Upper lobe of right lung (tissue), 1 donor: ENCODE data around the gene MOGAT2. TPM values are rescaled to one million over a fixed set of nuclear protein-coding genes. Genes with fewer than 3 reads are reported as not detected.
"Not testable (repeated sequence)": the region's sequence is repeated elsewhere in the genome, so short reads cannot be mapped to it uniquely, and the experiment has no call there.

Source experiments
- ATAC-seq: fragments of 200-7000 bp; cut with Tn5 transposase; one replicate; pipeline ENCODE4 v1.9.1; 2020; ENCODE audit warnings: mild to moderate bottlenecking, moderate library complexity
- DNase-seq: peaks from one replicate; pipeline ENCODE4 v3.0.0-alpha.2; 2020
- H3K27ac ChIP-seq: fragments of 200-600 bp; one replicate; pipeline ENCODE4 v1.8.0; 2022
- H3K27me3 ChIP-seq: fragments of 200-600 bp; one replicate; pipeline ENCODE4 v1.8.0; 2022; ENCODE audit warnings: mild to moderate bottlenecking
- H3K36me3 ChIP-seq: fragments of 200-600 bp; one replicate; pipeline ENCODE4 v1.8.0; 2022
- H3K4me1 ChIP-seq: fragments of 200-600 bp; one replicate; pipeline ENCODE4 v1.8.0; 2022
- H3K4me3 ChIP-seq: fragments of 200-600 bp; one replicate; pipeline ENCODE4 v1.8.0; 2022; ENCODE audit warnings: mild to moderate bottlenecking
- H3K9me3 ChIP-seq: fragments of 200-600 bp; one replicate; pipeline ENCODE4 v1.8.0; 2022
- intact Hi-C: fragments of 100-400 bp; cut with DNase I; formaldehyde crosslinking; loops from one replicate; pipeline ENCODE4 v1.11.0; 2022
- total RNA-seq: library from RNA; stranded (reverse); fragmentation: NEBNext Ultra II Directional; extraction: Animal tissue kit (Norgen Biotek cat#: 25700); gene quantifications from one replicate; pipeline ENCODE4 v1.2.1, GENCODE V29; 2021
- TF ChIP-seq, protein P1 (sequence below): fragments of 200-600 bp; IDR thresholded peaks from one replicate; pipeline ENCODE4 v1.8.0; 2022; ENCODE audit warnings: antibody characterized with exemption
- donor health status: DM: no; HTN: yes; CAD: no; lungs with severe emphysema.

Gene MOGAT2
- total RNA-seq, 1 donor from 2014 or later, result not detected

DNA sequence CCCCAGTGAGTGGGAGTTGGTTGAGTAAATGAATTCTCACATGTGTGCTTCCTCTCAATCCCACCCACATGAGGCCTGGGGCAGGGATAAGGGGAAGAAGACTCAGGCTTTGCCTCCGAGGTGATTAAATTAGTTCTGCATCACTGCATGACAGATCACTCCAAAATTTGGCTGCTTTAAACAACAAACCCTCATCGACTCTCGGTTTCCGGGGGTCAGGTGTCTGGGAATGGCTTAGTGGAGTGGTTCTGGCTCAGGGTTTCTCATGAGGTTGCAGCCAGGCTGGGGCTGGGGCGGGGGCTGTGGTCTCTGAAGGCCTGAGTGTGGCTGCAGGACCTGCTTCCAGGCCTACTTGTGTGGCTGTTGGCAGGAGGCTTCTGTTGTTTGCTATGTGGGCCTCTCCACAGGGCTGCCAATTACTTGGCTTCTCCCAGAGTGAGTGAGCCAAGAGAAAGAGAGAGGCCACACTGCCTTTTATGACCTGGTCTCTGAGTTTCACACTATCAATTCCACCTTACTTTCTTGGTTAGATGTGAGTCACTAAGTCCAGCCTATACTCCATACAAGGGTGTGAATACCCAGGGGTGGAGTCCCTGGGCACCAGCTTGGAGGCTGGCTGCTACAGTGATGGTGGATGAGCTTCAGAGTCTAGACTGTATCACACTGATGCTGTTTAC lies 15.9 kb downstream of the MOGAT2 start:
- Histone ChIP-seq H3K36me3 (no peaks in the 10 kb centered on the region), H3K9me3 (no peaks in the 10 kb centered on the region), H3K4me3 (no peak overlapping the region), H3K27ac (no peak overlapping the region), H3K4me1 (peaks cover 5% of the 10 kb centered on the region), H3K27me3 (no peaks in the 10 kb centered on the region)
- peak; percentile 74 for DNase-seq
- peak; percentile 78 for ATAC-seq
- TF ChIP-seq, protein P1, sequence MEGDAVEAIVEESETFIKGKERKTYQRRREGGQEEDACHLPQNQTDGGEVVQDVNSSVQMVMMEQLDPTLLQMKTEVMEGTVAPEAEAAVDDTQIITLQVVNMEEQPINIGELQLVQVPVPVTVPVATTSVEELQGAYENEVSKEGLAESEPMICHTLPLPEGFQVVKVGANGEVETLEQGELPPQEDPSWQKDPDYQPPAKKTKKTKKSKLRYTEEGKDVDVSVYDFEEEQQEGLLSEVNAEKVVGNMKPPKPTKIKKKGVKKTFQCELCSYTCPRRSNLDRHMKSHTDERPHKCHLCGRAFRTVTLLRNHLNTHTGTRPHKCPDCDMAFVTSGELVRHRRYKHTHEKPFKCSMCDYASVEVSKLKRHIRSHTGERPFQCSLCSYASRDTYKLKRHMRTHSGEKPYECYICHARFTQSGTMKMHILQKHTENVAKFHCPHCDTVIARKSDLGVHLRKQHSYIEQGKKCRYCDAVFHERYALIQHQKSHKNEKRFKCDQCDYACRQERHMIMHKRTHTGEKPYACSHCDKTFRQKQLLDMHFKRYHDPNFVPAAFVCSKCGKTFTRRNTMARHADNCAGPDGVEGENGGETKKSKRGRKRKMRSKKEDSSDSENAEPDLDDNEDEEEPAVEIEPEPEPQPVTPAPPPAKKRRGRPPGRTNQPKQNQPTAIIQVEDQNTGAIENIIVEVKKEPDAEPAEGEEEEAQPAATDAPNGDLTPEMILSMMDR, result no peak
- intact Hi-C loops, result no loop called here

GRCh38 chr11:75734491-75735180 lies 17.0 kb downstream of the MOGAT2 start:
- H3K36me3 ChIP-seq, result no peaks in the 10 kb centered on the region
- H3K4me3 ChIP-seq, result no peak overlapping the region
- no peak for DNase-seq
- H3K4me1 ChIP-seq, result peaks cover 5% of the 10 kb centered on the region
- H3K27ac ChIP-seq, result no peak overlapping the region
- H3K9me3 ChIP-seq, result no peaks in the 10 kb centered on the region
- intact Hi-C loops, result no loop called here
- TF ChIP-seq, protein P1, result no peak
- ATAC-seq, result no peak
- H3K27me3 ChIP-seq, result no peaks in the 10 kb centered on the region

DNA sequence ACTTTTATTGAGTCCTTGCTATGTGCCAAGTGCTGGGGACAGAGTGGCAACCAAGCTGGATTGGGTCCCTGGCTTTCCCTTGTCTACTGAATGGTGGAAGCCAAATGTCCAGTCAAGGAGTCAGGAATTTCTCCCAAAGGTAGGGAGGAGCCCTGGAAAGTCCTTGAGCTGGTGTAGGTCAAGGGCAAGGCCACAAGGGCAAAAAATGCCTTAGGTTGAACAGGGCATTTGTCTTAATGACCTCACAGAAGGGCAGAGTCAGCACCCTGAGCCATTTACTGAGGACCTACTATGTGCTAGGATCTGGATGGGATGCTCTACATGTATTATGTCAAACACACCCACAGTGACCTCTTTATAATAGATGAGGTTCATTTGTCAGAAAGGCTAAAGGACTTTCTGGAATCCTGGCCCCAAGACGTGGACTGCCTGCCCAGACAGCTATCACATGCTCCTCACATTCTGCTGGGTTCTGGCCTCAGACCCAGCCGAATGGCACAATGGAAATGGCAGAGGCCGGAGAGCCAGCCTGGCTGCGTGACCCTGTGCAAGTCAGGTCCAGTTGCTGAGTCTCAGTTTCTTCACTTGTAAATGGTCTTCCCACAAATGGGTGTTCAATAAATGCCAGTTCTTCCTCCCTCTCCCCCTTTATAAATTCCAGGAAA lies 17.7 kb downstream of the MOGAT2 start:
- Histone ChIP-seq H3K27ac (no peak overlapping the region), H3K36me3 (no peaks in the 10 kb centered on the region), H3K4me3 (no peak overlapping the region), H3K4me1 (peaks cover 5% of the 10 kb centered on the region), H3K27me3 (no peaks in the 10 kb centered on the region), H3K9me3 (no peaks in the 10 kb centered on the region)
- TF ChIP-seq, protein P1, result no peak
- DNase-seq (no peak), ATAC-seq (no peak)
- intact Hi-C loops, result no loop called here

- intact Hi-C loops, result no loop called here
- Histone ChIP-seq H3K4me3 (no peak overlapping the region), H3K36me3 (no peaks in the 10 kb centered on the region), H3K9me3 (no peaks in the 10 kb centered on the region), H3K27me3 (no peaks in the 10 kb centered on the region), H3K4me1 (peaks cover 5% of the 10 kb centered on the region), H3K27ac (no peak overlapping the region)
- no peak for ATAC-seq
- TF ChIP-seq, protein P1, result no peak
- no peak for DNase-seq
These were observed 19.7 kb downstream of the MOGAT2 start for GRCh38 chr11:75737314-75737713.

GRCh38 chr11:75740681-75741080 lies 23.0 kb downstream of the MOGAT2 start:
- DNase-seq, result no peak
- no peaks in the 10 kb centered on the region for H3K9me3 ChIP-seq
- intact Hi-C loops, result no loop called here
- no peak overlapping the region for H3K27ac ChIP-seq
- TF ChIP-seq, protein P1, result no peak
- H3K27me3 ChIP-seq, result no peaks in the 10 kb centered on the region
- no peak for ATAC-seq
- no peaks in the 10 kb centered on the region for H3K4me1 ChIP-seq
- no peak overlapping the region for H3K4me3 ChIP-seq
- H3K36me3 ChIP-seq, result no peaks in the 10 kb centered on the region

DNA sequence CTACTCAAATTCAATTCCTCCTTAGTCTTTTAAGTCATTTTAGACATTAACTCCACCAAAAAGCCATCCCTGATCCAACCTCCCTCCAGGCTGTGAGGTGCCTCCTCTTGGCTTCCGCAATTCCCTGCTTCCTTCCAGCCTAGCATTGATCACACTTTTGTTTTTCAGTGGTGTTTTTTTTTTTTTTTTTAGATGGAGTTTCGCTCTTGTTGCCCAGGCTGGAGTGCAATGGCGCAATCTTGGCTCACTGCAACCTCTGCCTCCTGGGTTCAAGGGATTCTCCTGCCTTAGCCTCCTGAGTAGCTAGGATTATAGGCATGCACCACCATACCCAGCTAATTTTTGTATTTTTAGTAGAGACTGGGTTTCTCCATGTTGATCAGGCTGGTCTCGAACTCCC lies 25.5 kb downstream of the MOGAT2 start:
- H3K27ac ChIP-seq, H3K4me3 ChIP-seq, H3K9me3 ChIP-seq, intact Hi-C loops, ATAC-seq, H3K27me3 ChIP-seq, DNase-seq, H3K4me1 ChIP-seq, H3K36me3 ChIP-seq: not testable (repeated sequence)
